Putamen (tissue), 1 donor: Measurements from ENCODE around the gene ARHGAP45.

Experiments
- DNase-seq: peaks from one replicate; pipeline ENCODE4 v3.0.0-alpha.2; 2016; ENCODE audit warnings: low spot score

The ARHGAP45 gene

DNA sequence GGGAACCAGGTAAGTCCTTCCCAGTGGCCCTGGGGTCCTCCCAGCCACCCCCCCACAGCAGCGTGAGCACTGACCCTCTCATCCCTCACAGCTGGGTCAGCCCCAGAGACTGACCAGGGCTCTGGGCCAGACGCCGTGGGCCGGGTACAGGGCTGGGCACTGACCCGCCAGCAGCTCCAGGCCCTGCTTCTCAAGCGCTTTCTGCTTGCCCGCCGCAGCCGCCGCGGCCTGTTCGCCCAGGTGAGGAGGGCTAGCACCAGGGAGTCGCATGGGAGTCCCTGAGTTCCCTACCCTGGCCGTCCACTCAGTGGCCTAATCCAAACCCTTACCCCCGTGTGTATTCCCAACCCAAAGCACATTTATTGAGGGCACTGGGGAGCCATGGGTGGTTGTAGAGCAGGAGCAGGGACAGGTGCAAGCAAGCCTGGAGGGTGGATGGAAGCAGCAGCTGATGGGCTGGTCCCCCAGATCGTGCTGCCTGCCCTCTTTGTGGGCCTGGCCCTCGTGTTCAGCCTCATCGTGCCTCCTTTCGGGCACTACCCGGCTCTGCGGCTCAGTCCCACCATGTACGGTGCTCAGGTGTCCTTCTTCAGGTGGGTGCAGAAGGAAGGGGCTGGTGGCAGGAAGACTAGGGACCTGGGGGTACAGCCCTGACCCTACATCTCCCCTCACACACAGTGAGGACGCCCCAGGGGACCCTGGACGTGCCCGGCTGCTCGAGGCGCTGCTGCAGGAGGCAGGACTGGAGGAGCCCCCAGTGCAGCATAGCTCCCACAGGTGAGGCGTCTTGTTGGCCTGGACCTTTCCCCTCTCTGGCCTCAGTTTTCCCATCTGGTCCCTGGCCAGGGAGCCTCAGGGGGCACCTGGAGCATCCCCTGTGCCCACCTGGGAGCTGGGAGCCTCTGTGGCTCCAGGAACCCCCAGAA, 12.6 kb upstream of the ARHGAP45 start:
- no peak for DNase-seq

GRCh38 chr19:1055028-1055425, 11.9 kb upstream of the ARHGAP45 start:
- DNase-seq: no peak

DNA sequence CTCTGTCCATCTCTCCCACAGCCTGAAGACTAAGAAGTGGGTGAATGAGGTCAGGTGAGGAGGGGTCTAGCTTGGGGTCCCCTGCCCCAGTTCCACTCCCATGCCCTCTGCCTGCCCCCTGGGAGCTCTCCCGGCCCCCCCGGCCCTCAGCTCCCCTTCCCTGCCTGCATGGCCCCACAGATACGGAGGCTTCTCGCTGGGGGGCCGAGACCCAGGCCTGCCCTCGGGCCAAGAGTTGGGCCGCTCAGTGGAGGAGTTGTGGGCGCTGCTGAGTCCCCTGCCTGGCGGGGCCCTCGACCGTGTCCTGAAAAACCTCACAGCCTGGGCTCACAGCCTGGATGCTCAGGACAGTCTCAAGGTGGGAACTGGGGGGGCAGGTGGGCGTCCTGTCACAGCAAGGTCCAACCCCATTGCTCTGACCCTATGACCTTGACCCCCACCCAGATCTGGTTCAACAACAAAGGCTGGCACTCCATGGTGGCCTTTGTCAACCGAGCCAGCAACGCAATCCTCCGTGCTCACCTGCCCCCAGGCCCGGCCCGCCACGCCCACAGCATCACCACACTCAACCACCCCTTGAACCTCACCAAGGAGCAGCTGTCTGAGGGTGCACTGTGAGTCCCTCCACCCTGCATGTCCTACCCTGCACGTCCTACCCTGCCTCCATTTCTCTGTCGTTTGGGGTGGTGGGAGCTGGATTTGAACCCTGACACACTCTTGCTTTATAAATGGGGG, 10.9 kb upstream of the ARHGAP45 start:
- no peak for DNase-seq

DNA sequence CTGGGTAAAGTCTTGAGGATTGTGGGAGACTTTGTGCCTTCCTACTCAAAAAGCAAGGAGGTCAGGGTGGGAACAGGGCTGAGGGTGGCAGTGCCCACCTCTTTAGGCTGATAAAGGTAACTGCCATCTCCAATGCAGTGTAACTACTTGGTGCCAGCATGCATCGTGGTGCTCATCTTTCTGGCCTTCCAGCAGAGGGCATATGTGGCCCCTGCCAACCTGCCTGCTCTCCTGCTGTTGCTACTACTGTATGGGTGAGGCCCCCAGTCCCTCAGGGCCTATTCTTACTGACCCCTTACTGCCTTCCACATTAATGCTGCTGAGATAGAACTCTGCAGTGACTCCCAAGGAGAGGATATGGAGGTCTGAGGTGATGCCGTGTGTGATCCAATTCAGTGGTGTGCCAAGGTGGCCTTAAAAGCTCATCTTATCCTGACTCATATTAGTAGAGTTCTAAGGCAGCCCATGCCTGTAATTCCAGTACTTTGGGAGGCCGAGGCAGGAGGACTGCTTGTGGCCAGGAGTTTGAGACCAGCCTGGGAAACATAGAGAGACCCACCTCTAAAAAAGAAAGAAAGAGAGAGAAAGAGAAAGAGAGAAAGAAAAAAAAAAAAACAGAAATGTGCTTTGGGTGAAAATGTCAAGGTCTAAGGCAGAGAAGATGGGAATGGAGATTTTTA, 9.7 kb upstream of the ARHGAP45 start:
- no peak for DNase-seq

GRCh38 chr19:1058112-1058511, 8.9 kb upstream of the ARHGAP45 start:
- no peak for DNase-seq

- no peak for DNase-seq
Observed at GRCh38 chr19:1060689-1061088, 6.3 kb upstream of the ARHGAP45 start.

DNA sequence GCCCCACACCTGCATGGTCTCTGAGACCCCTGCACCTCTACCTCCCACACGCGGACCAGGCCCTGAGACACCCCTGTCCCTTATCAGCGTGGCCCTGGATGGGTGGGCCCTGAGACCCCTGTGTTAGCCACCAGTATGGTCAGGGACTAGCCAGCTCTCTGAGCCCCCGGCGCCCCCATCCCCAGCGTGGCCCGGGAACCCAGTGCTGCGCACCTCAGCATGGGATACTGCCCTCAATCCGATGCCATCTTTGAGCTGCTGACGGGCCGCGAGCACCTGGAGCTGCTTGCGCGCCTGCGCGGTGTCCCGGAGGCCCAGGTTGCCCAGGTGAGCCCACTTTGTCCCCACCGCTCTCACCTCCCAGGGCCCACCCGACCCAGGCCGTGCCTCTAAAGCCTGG, 5.0 kb upstream of the ARHGAP45 start:
- no peak for DNase-seq

- no peak for DNase-seq
Observed at GRCh38 chr19:1062387-1063029, 4.5 kb upstream of the ARHGAP45 start.

- no peak for DNase-seq
Observed at GRCh38 chr19:1063030-1063908, 3.7 kb upstream of the ARHGAP45 start.

- no peak for DNase-seq
Observed at GRCh38 chr19:1063909-1064660, 2.9 kb upstream of the ARHGAP45 start.

DNA sequence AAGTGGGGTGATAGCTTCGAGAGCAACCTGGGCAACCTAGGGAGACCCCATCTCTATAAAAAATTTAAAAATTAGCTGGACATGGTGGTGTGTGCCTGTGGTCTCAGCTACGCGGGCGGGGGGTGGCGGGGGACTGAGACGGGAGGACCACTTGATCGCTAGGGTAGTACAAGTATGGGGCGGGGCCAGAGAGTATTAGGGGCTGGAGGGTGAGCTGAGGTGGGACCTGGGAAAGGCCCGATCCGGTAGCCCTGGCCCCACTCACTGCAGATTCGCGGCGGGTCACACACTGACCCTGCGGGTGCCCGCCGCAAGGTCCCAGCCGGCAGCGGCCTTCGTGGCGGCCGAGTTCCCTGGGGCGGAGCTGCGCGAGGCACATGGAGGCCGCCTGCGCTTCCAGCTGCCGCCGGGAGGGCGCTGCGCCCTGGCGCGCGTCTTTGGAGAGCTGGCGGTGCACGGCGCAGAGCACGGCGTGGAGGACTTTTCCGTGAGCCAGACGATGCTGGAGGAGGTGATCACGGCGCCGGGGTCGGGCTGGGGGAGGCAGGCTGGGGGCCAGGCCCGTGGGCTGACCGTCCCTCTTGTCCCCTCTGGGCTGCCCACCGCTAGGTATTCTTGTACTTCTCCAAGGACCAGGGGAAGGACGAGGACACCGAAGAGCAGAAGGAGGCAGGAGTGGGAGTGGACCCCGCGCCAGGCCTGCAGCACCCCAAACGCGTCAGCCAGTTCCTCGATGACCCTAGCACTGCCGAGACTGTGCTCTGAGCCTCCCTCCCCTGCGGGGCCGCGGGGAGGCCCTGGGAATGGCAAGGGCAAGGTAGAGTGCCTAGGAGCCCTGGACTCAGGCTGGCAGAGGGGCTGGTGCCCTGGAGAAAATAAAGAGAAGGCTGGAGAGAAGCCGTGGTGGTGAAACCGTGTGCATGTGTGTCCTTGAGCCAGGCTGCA, 2.0 kb upstream of the ARHGAP45 start:
- DNase-seq: no peak

- no peak for DNase-seq
Observed at GRCh38 chr19:1065606-1066109, 1.3 kb upstream of the ARHGAP45 start.

DNA sequence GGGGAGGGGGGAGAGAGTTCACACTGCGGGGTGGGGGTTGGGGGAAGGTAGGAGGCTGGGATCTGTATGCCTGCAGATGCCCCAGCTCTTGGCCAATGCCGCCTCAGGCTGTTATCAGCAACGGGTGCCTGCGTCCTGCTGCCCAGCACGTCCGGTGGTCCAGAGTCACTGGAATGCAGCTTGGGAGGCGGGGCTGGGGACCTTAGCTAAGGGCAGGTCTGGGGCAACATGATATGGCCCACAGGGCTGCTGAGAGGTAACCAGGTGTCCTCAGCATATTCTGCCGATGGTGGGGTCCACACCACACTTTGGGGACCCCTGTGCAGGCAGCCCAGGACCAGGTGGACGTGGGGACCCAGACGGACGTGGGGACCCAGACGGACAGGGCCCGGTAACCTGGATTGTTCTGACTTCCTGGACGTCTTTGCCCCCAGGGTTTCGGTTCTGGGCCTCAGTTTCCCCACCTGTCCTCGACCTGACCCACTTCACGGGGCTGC, 668 bp upstream of the ARHGAP45 start:
- DNase-seq: no peak

DNA sequence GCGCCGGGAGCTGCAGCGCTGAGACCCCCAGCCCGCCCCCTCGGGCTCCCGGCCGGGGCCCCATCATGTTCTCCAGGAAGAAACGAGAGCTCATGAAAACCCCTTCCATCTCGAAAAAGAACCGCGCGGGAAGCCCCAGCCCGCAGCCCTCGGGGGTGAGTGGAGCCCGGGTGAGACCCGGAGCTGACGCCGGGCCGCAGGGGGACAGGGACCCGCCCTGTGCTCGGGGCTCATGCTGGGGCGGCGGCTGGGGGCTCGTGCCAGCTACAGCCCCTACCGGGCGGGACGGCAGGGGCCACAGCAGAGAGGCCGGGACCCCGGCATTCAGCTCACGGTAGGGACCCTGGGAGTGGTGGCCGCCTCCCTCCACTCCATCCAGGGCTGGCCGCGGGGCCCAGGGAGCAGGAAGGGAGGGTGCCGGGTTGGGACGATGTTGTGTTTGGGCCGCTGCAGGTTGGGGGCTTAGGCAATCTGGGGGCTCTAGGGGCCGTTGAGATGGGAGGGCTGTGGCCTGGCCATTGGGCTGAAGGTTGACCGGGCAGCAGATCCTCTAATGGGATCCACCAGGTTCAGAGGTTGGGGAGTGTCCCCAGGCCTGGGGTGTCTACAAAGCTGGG, 482 bp downstream of the ARHGAP45 start:
- no peak for DNase-seq

DNA sequence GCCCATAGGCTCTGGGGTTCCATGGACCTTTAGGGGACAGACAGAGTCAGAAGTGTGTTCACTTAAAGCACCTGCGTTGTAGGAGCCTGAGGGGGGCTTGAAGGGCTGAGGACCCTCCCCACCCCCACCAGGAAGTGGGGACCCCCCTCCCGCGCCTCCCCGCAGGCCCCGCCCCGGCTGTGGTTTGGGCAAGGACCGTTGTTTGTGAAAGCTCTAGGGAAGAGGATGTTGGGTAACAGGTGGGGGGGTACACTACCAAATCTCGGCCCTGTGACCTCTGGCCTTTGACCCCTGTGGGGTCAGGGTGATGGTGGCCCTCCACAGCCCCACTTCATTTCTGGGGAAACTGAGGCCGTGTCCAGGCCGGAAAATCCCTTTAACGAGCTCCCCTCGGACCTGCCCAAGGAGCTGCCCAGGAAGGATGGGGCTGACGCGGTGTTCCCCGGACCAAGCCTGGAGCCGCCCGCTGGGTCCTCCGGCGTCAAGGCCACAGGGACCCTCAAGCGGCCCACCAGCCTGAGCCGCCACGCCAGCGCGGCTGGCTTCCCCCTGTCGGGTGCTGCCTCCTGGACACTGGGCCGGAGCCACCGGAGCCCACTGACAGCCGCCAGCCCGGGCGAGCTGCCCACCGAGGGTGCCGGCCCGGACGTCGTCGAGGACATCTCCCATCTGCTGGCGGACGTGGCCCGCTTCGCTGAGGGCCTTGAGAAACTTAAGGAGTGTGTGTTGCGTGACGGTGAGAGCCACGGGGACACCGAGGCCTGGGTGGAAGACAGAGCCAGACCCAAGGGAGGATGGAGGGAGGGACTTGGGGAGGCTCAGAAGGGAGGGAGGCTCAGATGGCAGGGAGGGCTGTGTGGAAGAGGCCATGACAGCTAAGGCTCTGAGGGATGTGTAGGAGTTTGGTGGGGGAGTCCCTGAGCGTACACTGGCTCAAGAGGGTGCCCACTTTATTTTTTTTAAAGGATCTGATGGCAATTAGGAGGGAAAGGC, 1.3 kb downstream of the ARHGAP45 start:
- no peak for DNase-seq

GRCh38 chr19:1069009-1069779, 2.2 kb downstream of the ARHGAP45 start:
- no peak for DNase-seq
